OCI-LY7 (cell line): ENCODE measurements around the gene TSPY3. TPM values are rescaled to one million over a fixed set of nuclear protein-coding genes. Genes with fewer than 3 reads are reported as not detected.
"Not testable (repeated sequence)": the region's sequence is repeated elsewhere in the genome, so short reads cannot be mapped to it uniquely, and the experiment has no call there.

Experiments
- Bru-seq: library from RNA; stranded (reverse); fragments of 400-500 nt; gene quantifications from one replicate; lab custom pipeline; 2021; lab: Mats Ljungman, UMichigan
- BruChase-seq, 2 experiments: library from RNA; stranded (reverse); fragments of 400-500 nt; gene quantifications; one replicate each; lab custom pipeline; 2021; lab: Mats Ljungman, UMichigan
- BruUV-seq: library from RNA; stranded (reverse); fragments of 400-500 nt; replicated peaks from 2 replicates; lab custom pipeline; 2021; lab: Mats Ljungman, UMichigan
- CTCF ChIA-PET: fragments of 300-600 bp; sonication (Branson Sonifier 250); formaldehyde crosslinking; loops from one replicate; lab custom pipeline; 2022; ENCODE audit warnings: antibody characterized with exemption; ENCODE audit not compliant: unreplicated experiment; lab: Charles Lee
- POLR2A ChIA-PET: fragments of 300-600 bp; sonication (Branson Sonifier 250); formaldehyde crosslinking; loops from one replicate; lab custom pipeline; 2022; ENCODE audit warnings: antibody characterized with exemption; lab: Charles Lee
- DNase-seq: peaks from one replicate; pipeline ENCODE4 v3.0.0-alpha.2; 2015; ENCODE audit warnings: low spot score
- H2AFZ ChIP-seq: fragments of 200-600 bp; sonication (generic), shearing (Covaris generic); 2 replicates; pipeline ENCODE4 v1.6.1; 2014; ENCODE audit warnings: mild to moderate bottlenecking, antibody characterized with exemption, low read length, moderate library complexity
- H3K27ac ChIP-seq: fragments of 200-600 bp; sonication (generic); 2 replicates; pipeline ENCODE4 v1.5.1; 2014; ENCODE audit warnings: mixed run types, low read depth, mild to moderate bottlenecking, moderate library complexity, low read length, inconsistent platforms; ENCODE audit not compliant: poor library complexity, severe bottlenecking
- H3K36me3 ChIP-seq: fragments of 200-600 bp; sonication (generic); 2 replicates; pipeline ENCODE4 v1.6.1; 2014; ENCODE audit warnings: mild to moderate bottlenecking, antibody characterized with exemption, low read length, moderate library complexity, mixed read lengths; ENCODE audit not compliant: insufficient read depth
- H3K4me1 ChIP-seq: fragments of 200-600 bp; sonication (generic); 2 replicates; pipeline ENCODE4 v1.5.1; 2014; ENCODE audit warnings: mild to moderate bottlenecking, low read length; ENCODE audit not compliant: insufficient read depth, poor library complexity, severe bottlenecking
- H3K4me2 ChIP-seq: fragments of 200-600 bp; sonication (generic); 2 replicates; pipeline ENCODE4 v1.6.1; 2014; ENCODE audit warnings: mild to moderate bottlenecking, low read length
- H3K4me3 ChIP-seq: fragments of 200-600 bp; sonication (generic); 2 replicates; pipeline ENCODE4 v1.5.1; 2014; ENCODE audit warnings: mild to moderate bottlenecking, low read depth, low read length; ENCODE audit not compliant: poor library complexity, severe bottlenecking
- H3K79me2 ChIP-seq: fragments of 200-600 bp; sonication (generic); 2 replicates; pipeline ENCODE4 v1.6.1; 2016; ENCODE audit warnings: low read depth, mild to moderate bottlenecking, low read length, moderate library complexity, mixed read lengths; ENCODE audit not compliant: insufficient read depth
- H3K9me2 ChIP-seq: fragments of 200-600 bp; sonication (generic); 2 replicates; pipeline ENCODE4 v1.6.1; 2016; ENCODE audit warnings: mild to moderate bottlenecking, low read length, mixed read lengths; ENCODE audit not compliant: insufficient read depth
- H3K9me3 ChIP-seq: fragments of 200-600 bp; sonication (generic); 2 replicates; pipeline ENCODE4 v1.6.1; 2014; ENCODE audit warnings: mild to moderate bottlenecking, mixed run types, low read length, mixed read lengths
- H4K20me1 ChIP-seq: fragments of 200-600 bp; sonication (generic); 2 replicates; pipeline ENCODE4 v1.6.1; 2014; ENCODE audit warnings: mild to moderate bottlenecking, antibody characterized with exemption, low read length, moderate library complexity, mixed read lengths; ENCODE audit not compliant: insufficient read depth
- intact Hi-C: fragments of 100-400 bp; cut with micrococcal nuclease; formaldehyde crosslinking; loops from one replicate; pipeline ENCODE4 v1.10.0; 2022; ENCODE audit not compliant: unreplicated experiment
- long read RNA-seq: library from polyadenylated mRNA; stranded (forward); transcript quantifications from one replicate; pipeline ENCODE4 v2.0.0, GENCODE V29; 2022
- total RNA-seq, 2 experiments: library from RNA; depleted of rRNA in 1 of 2; stranded (reverse); fragments of >200 nt in 1 of 2; shearing (Covaris generic) in 1 of 2; gene quantifications; 2 replicates each; pipeline ENCODE4 v1.2.3, GENCODE V29; 2014 to 2022

TSPY3 gene, protein sequence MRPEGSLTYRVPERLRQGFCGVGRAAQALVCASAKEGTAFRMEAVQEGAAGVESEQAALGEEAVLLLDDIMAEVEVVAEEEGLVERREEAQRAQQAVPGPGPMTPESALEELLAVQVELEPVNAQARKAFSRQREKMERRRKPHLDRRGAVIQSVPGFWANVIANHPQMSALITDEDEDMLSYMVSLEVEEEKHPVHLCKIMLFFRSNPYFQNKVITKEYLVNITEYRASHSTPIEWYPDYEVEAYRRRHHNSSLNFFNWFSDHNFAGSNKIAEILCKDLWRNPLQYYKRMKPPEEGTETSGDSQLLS
- total RNA-seq (2014; rRNA removed; shearing (Covaris generic)) = not detected in 2 replicates
- total RNA-seq (2022) = not detected in 2 replicates
- Bru-seq, nascent RNA = not detected
- BruChase-seq, experiment 1, labeled RNA remaining after a 6-hour chase = not detected
- not detected for BruChase-seq, experiment 2, labeled RNA remaining after a 2-hour chase
- long read RNA-seq = 0 reads

- POLR2A ChIA-PET, intact Hi-C loops, H3K4me2 ChIP-seq, H4K20me1 ChIP-seq, H3K4me1 ChIP-seq, H3K79me2 ChIP-seq, CTCF ChIA-PET, H3K36me3 ChIP-seq, H3K9me2 ChIP-seq, H2AFZ ChIP-seq, DNase-seq, H3K4me3 ChIP-seq, BruUV-seq, H3K27ac ChIP-seq, H3K9me3 ChIP-seq: not testable (repeated sequence)
Observed at GRCh38 chrY:9398121-9398520, at the start of gene TSPY3. TSS of gene TSPY3 (plus strand) at chrY:9398421. CDS start at chrY:9398467, 46 bp downstream.

DNA sequence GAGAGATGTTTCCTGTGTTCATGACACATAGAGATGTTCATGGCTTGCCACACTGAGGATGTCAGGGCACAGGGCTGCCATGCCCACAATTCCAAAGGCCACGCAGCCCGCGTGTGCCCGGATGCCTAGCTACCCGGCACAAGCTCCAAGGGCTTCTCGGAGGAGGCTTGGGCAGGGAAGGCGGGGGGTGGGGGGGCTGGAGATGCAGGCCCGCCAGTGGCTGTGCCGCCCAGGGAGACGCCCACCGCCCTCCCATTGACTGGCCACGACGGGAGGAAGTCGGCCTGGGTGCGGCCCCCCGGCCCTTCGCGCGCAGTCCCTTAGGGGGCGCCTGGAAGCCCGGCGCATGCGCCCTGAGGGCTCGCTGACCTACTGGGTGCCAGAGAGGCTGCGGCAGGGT is 40.7 kb upstream of the TSPY3 start, which contains the start of gene TSPY8:
Gene TSPY8 (plus strand): TSS at position 301 of the 400 bp plus-strand sequence. CDS start 46 bp downstream, at position 347.
- CTCF ChIA-PET, H4K20me1 ChIP-seq, intact Hi-C loops, H3K36me3 ChIP-seq, DNase-seq, H3K4me2 ChIP-seq, H3K4me1 ChIP-seq, BruUV-seq, POLR2A ChIA-PET, H3K27ac ChIP-seq, H3K4me3 ChIP-seq, H3K79me2 ChIP-seq, H3K9me3 ChIP-seq, H3K9me2 ChIP-seq, H2AFZ ChIP-seq: not testable (repeated sequence)

- DNase-seq, H2AFZ ChIP-seq, H3K4me1 ChIP-seq, H3K9me3 ChIP-seq, intact Hi-C loops, H3K4me3 ChIP-seq, POLR2A ChIA-PET, H3K4me2 ChIP-seq, H3K36me3 ChIP-seq, BruUV-seq, H3K79me2 ChIP-seq, H4K20me1 ChIP-seq, CTCF ChIA-PET, H3K27ac ChIP-seq, H3K9me2 ChIP-seq: not testable (repeated sequence)
Observed at GRCh38 chrY:9396527-9396926, 1.7 kb upstream of the TSPY3 start.

Other genes with a start within 250 kb of the TSPY3 start
- gene TSPY4, start 61.0 kb upstream of the TSPY3 start, total RNA-seq (2014; rRNA removed; shearing (Covaris generic)) = not detected in 2 replicates
- gene TSPY4, start 61.0 kb upstream of the TSPY3 start, total RNA-seq (2022) = not detected in 2 replicates
- not detected in 2 replicates for gene TSPY8, start 40.6 kb upstream of the TSPY3 start, total RNA-seq (2014; rRNA removed; shearing (Covaris generic))
- not detected in 2 replicates for gene TSPY8, start 40.6 kb upstream of the TSPY3 start, total RNA-seq (2022)
- gene TSPY1, start 68.5 kb downstream of the TSPY3 start, total RNA-seq (2014; rRNA removed; shearing (Covaris generic)) = not detected in 2 replicates
- not detected in 2 replicates for gene TSPY1, start 68.5 kb downstream of the TSPY3 start, total RNA-seq (2022)
- gene TSPY9, start 88.8 kb downstream of the TSPY3 start, total RNA-seq (2014; rRNA removed; shearing (Covaris generic)) = not detected in 2 replicates
- not detected in 2 replicates for gene TSPY9, start 88.8 kb downstream of the TSPY3 start, total RNA-seq (2022)
- gene TSPY10, start 129.5 kb downstream of the TSPY3 start, total RNA-seq (2014; rRNA removed; shearing (Covaris generic)) = not detected in 2 replicates
- gene TSPY10, start 129.5 kb downstream of the TSPY3 start, total RNA-seq (2022) = not detected in 2 replicates